ENCODE measurements around the gene OXNAD1. TPM values are rescaled to one million over a fixed set of nuclear protein-coding genes. Genes with fewer than 3 reads are reported as not detected.

The OXNAD1 gene
- total and polyA plus RNA-seq, 4 donors: 2.4 to 10.3 (median 5.6) TPM

- H3K4me1 ChIP-seq (ENCODE audit: control insufficient read depth in 1 of 2, insufficient read depth in 2 of 2, low read length in 2 of 2): peaks cover 0 to 2% of the 10 kb centered on the region in 2 donors
- no peaks in the 10 kb centered on the region for H3K27me3 ChIP-seq (ENCODE audit: control insufficient read depth in 1 of 2, insufficient read depth in 2 of 2, low read length in 1 of 2)
- no peak overlapping the region for H3K4me3 ChIP-seq (ENCODE audit: low read length in 2 of 2)
- 97 to 99% methylated on average over 5 of the region's 5 CpGs for WGBS, 2 donors
- no peaks in the 10 kb centered on the region for H3K36me3 ChIP-seq (ENCODE audit: control insufficient read depth in 1 of 2, insufficient read depth in 2 of 2, low read length in 1 of 2)
- DNase-seq: no peak
- no peaks in the 10 kb centered on the region for H3K9me3 ChIP-seq (ENCODE audit: control insufficient read depth, low read length)
- no peak overlapping the region for H3K27ac ChIP-seq (ENCODE audit: low read depth in 1 of 2, low read length in 2 of 2)
- intact Hi-C loops (cut with DNase I): no loop called here
- ATAC-seq (ENCODE audit: low FRiP score): no peak
Observed at GRCh38 chr3:16241225-16241624, 23.8 kb upstream of the OXNAD1 start.

GRCh38 chr3:16242177-16242576 is 22.8 kb upstream of the OXNAD1 start:
- ATAC-seq (ENCODE audit: low FRiP score): no peak
- no peak for DNase-seq
- intact Hi-C loops (cut with DNase I): loop anchor here in 1 of 2 donors (2.0 kb wide), 1 partner anchor 423 kb away; no protein-coding TSS in a partner anchor
- WGBS, 2 donors: 94% methylated on average over 5 of the region's 5 CpGs
- Histone ChIP-seq H3K4me1 (ENCODE audit: control insufficient read depth in 1 of 2, insufficient read depth in 2 of 2, low read length in 2 of 2) (peaks cover 0 to 2% of the 10 kb centered on the region in 2 donors), H3K27ac (ENCODE audit: low read depth in 1 of 2, low read length in 2 of 2) (no peak overlapping the region), H3K27me3 (ENCODE audit: control insufficient read depth in 1 of 2, insufficient read depth in 2 of 2, low read length in 1 of 2) (no peaks in the 10 kb centered on the region), H3K4me3 (ENCODE audit: low read length in 2 of 2) (no peak overlapping the region), H3K36me3 (ENCODE audit: control insufficient read depth in 1 of 2, insufficient read depth in 2 of 2, low read length in 1 of 2) (no peaks in the 10 kb centered on the region), H3K9me3 (ENCODE audit: control insufficient read depth, low read length) (no peaks in the 10 kb centered on the region)

DNA sequence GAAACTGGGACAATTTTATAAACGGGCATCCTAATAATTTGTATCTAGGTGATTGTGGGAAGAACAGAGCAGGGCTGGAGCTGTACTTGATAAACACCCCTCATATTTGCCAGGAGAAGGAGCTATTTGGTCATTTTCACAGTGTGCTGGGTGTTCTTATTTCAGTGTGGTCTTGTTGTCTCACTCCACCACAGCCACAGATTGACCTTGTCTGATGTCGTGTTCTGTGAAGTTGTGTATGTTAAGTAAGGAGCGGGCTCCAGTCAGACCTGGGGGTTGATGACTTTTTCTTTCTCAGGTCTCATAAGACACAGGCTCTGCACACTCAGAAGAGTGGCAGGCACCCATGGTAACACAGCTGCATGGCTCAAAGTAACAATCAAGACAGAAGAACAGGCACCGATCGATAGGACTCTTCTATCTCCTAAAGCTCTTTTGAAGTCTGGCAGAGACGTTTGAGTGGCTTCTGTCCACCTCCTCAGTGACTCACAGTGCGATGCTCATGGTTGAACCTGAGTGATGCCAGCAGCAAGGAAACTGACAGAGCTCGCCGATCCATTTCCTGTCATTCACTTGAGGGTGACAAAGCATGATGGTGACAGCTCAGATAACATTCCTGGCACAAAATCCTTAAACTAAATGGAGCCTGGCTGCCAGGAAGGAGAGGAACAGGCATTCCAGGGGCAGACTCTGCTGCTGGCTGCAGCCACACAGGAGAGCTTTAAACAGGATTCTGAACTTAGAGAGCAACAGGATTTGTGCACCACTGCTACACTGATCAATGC is 21.1 kb upstream of the OXNAD1 start:
- intact Hi-C loops (cut with DNase I): loop anchor here in 1 of 2 donors (2.0 kb wide), 1 partner anchor 425 kb away; no protein-coding TSS in a partner anchor
- Histone ChIP-seq H3K4me1 (ENCODE audit: control insufficient read depth in 1 of 2, insufficient read depth in 2 of 2, low read length in 2 of 2) (peaks cover 0 to 2% of the 10 kb centered on the region in 2 donors), H3K9me3 (ENCODE audit: control insufficient read depth, low read length) (no peaks in the 10 kb centered on the region), H3K36me3 (ENCODE audit: control insufficient read depth in 1 of 2, insufficient read depth in 2 of 2, low read length in 1 of 2) (no peaks in the 10 kb centered on the region), H3K4me3 (ENCODE audit: low read length in 2 of 2) (no peak overlapping the region), H3K27ac (ENCODE audit: low read depth in 1 of 2, low read length in 2 of 2) (no peak overlapping the region), H3K27me3 (ENCODE audit: control insufficient read depth in 1 of 2, insufficient read depth in 2 of 2, low read length in 1 of 2) (no peaks in the 10 kb centered on the region)
- DNase-seq (no peak), ATAC-seq (ENCODE audit: low FRiP score) (no peak)
- WGBS, 2 donors: 28 to 29% methylated on average over 9 of the region's 9 CpGs

DNA sequence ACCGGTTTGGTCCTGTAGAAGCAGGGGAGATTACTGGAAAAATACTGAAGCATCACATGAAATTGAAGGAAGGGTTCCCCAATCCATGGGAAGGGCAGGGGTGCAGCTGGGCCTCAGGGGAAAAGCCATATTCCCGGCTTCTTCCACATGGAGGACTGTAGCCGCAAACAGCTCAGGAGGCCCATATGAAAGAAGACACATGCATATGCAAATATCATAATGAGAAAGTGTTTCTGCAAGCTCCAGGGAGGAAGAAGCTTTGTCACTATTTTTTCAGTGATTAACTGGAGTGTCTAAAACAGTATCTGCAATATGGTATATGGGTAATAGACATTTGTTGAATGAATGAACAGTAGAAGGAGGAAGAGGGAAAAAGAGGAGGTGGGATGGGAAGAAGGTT is 19.4 kb upstream of the OXNAD1 start:
- Histone ChIP-seq H3K4me3 (ENCODE audit: low read length in 2 of 2) (no peak overlapping the region), H3K36me3 (ENCODE audit: control insufficient read depth in 1 of 2, insufficient read depth in 2 of 2, low read length in 1 of 2) (no peaks in the 10 kb centered on the region), H3K9me3 (ENCODE audit: control insufficient read depth, low read length) (no peaks in the 10 kb centered on the region), H3K27ac (ENCODE audit: low read depth in 1 of 2, low read length in 2 of 2) (no peak overlapping the region), H3K27me3 (ENCODE audit: control insufficient read depth in 1 of 2, insufficient read depth in 2 of 2, low read length in 1 of 2) (no peaks in the 10 kb centered on the region), H3K4me1 (ENCODE audit: control insufficient read depth in 1 of 2, insufficient read depth in 2 of 2, low read length in 2 of 2) (peaks cover 0 to 2% of the 10 kb centered on the region in 2 donors)
- intact Hi-C loops (cut with DNase I): loop anchor here (5.0 kb wide), 4 partner anchors 68 to 613 kb away; no protein-coding TSS in a partner anchor
- 95 to 96% methylated on average over 3 of the region's 3 CpGs for WGBS, 2 donors
- DNase-seq (no peak), ATAC-seq (ENCODE audit: low FRiP score) (no peak)

DNA sequence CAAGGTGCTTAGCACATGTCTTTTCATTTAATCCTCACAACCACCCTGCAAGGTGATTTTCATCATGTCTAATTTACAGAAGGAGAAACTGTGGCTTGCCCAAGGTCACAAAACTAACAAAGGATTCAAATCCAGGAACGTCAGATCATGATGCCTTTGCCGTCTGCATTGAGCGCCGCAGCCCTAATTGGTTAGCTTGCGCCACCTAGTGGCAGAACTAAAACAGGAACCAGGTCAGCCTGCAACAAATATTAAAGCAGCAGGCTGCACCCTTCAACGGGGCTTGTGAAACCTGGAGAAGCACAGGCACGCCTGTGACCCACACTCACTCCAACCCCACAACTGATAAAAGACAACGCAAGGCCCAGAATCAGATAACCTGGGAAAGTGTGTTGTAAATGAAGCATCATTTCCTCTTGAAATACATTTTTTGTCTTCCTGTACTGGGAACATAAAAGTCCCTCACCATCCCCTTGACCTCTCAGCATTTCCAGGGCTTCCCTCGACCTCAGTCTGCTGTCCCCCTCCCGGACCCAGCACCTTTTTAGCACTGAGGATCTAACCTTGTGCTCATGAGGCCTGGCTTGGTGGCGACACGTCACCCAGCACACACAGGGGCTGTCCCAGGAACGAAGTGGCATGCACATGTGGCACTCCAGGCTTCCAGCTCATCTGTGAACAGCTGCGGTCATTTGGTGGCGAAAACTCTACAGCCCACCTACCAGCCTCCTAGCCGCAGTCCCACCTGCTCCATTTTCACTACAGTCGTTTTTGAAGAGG is 17.5 kb upstream of the OXNAD1 start:
- WGBS, 2 donors: 26 to 27% methylated on average over 17 of the region's 17 CpGs
- intact Hi-C loops (cut with DNase I): loop anchor here (1.0 to 5.0 kb wide), 5 partner anchors 70 to 615 kb away; no protein-coding TSS in a partner anchor
- Histone ChIP-seq H3K4me3 (ENCODE audit: low read length in 2 of 2) (no peak overlapping the region), H3K36me3 (ENCODE audit: control insufficient read depth in 1 of 2, insufficient read depth in 2 of 2, low read length in 1 of 2) (no peaks in the 10 kb centered on the region), H3K27ac (ENCODE audit: low read depth in 1 of 2, low read length in 2 of 2) (no peak overlapping the region), H3K27me3 (ENCODE audit: control insufficient read depth in 1 of 2, insufficient read depth in 2 of 2, low read length in 1 of 2) (no peaks in the 10 kb centered on the region), H3K4me1 (ENCODE audit: control insufficient read depth in 1 of 2, insufficient read depth in 2 of 2, low read length in 2 of 2) (peaks cover 0 to 2% of the 10 kb centered on the region in 2 donors), H3K9me3 (ENCODE audit: control insufficient read depth, low read length) (no peaks in the 10 kb centered on the region)
- DNase-seq (peak; percentile 83 to 85), ATAC-seq (ENCODE audit: low FRiP score) (peak; percentile 86)

DNA sequence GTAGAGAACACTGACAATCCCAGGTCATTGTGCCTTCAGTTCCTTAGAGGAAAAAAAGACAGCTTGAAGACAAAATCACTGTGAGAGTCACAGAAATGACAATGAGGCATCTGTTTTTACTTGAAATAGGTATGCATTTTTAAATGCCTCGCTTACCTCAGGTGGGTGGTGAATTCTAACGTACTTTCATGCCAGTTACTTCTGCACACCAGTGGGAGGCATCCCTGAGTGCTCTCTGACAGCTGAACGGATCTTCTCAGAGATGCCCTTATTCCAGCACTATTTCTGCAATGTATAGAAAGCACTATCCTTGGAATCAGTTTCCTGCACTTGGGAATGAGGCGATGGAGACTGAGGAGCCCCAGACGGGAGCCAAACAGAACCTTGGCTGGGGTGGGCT is 16.5 kb upstream of the OXNAD1 start:
- H3K27ac ChIP-seq (ENCODE audit: low read depth in 1 of 2, low read length in 2 of 2): no peak overlapping the region
- WGBS, 2 donors: 76 to 80% methylated on average over 5 of the region's 5 CpGs
- intact Hi-C loops (cut with DNase I): loop anchor here (5.0 kb wide), 4 partner anchors 71 to 616 kb away; no protein-coding TSS in a partner anchor
- H3K4me3 ChIP-seq (ENCODE audit: low read length in 2 of 2): no peak overlapping the region
- ATAC-seq (ENCODE audit: low FRiP score) (no peak), DNase-seq (no peak)
- peaks cover 0 to 2% of the 10 kb centered on the region in 2 donors for H3K4me1 ChIP-seq (ENCODE audit: control insufficient read depth in 1 of 2, insufficient read depth in 2 of 2, low read length in 2 of 2)
- H3K27me3 ChIP-seq (ENCODE audit: control insufficient read depth in 1 of 2, insufficient read depth in 2 of 2, low read length in 1 of 2): no peaks in the 10 kb centered on the region
- H3K9me3 ChIP-seq (ENCODE audit: control insufficient read depth, low read length): no peaks in the 10 kb centered on the region
- H3K36me3 ChIP-seq (ENCODE audit: control insufficient read depth in 1 of 2, insufficient read depth in 2 of 2, low read length in 1 of 2): no peaks in the 10 kb centered on the region

- H3K27me3 ChIP-seq (ENCODE audit: control insufficient read depth in 1 of 2, insufficient read depth in 2 of 2, low read length in 1 of 2): no peaks in the 10 kb centered on the region
- DNase-seq (no peak), ATAC-seq (ENCODE audit: low FRiP score) (no peak)
- no peak overlapping the region for H3K4me3 ChIP-seq (ENCODE audit: low read length in 2 of 2)
- no peaks in the 10 kb centered on the region for H3K36me3 ChIP-seq (ENCODE audit: control insufficient read depth in 1 of 2, insufficient read depth in 2 of 2, low read length in 1 of 2)
- WGBS, 2 donors: 39 to 45% methylated on average over 3 of the region's 3 CpGs
- H3K4me1 ChIP-seq (ENCODE audit: control insufficient read depth in 1 of 2, insufficient read depth in 2 of 2, low read length in 2 of 2): no peaks in the 10 kb centered on the region
- no peak overlapping the region for H3K27ac ChIP-seq (ENCODE audit: low read depth in 1 of 2, low read length in 2 of 2)
- no peaks in the 10 kb centered on the region for H3K9me3 ChIP-seq (ENCODE audit: control insufficient read depth, low read length)
- intact Hi-C loops (cut with DNase I): loop anchor here (5.0 kb wide), 4 partner anchors 72 to 617 kb away; no protein-coding TSS in a partner anchor
Observed at GRCh38 chr3:16249336-16249735, 15.7 kb upstream of the OXNAD1 start.

DNA sequence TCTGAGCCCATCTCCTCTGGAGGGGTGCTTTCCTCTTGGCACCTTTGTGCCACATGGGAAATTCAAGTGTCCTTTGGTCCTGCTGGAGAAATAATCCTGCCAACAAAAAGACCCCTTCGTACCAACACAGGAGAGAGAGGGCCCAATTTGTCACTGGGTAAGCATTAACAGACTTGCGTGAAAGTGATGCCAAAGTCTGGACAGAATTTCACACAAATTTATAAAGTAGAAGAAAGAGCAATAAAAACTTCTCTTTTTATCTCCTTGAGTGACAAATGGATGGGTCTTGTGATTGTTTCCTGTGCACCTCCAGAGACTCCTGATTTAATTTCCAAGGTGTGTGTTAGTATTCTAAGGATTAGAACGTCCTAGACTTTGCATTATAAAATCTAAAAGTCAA is 15.1 kb upstream of the OXNAD1 start:
- 69 to 79% methylated on average over 3 of the region's 3 CpGs for WGBS, 2 donors
- no peaks in the 10 kb centered on the region for H3K27me3 ChIP-seq (ENCODE audit: control insufficient read depth in 1 of 2, insufficient read depth in 2 of 2, low read length in 1 of 2)

More for the DNA sequence above, 15.1 kb upstream of the OXNAD1 start:
- Histone ChIP-seq H3K4me3 (ENCODE audit: low read length in 2 of 2) (no peak overlapping the region), H3K4me1 (ENCODE audit: control insufficient read depth in 1 of 2, insufficient read depth in 2 of 2, low read length in 2 of 2) (no peaks in the 10 kb centered on the region), H3K36me3 (ENCODE audit: control insufficient read depth in 1 of 2, insufficient read depth in 2 of 2, low read length in 1 of 2) (no peaks in the 10 kb centered on the region), H3K27ac (ENCODE audit: low read depth in 1 of 2, low read length in 2 of 2) (no peak overlapping the region), H3K9me3 (ENCODE audit: control insufficient read depth, low read length) (no peaks in the 10 kb centered on the region)
- ATAC-seq (ENCODE audit: low FRiP score) (no peak), DNase-seq (no peak)
- intact Hi-C loops (cut with DNase I): loop anchor here (5.0 kb wide), 4 partner anchors 73 to 618 kb away; no protein-coding TSS in a partner anchor
